Mesodermal cell (in vitro differentiated cells): ENCODE measurements around the gene LIPC.

ENCODE experiments used
- H3K27ac ChIP-seq: 2 replicates; pipeline ENCODE4 v1.7.0; 2013; ENCODE audit warnings: mild to moderate bottlenecking, low read depth, low read length, moderate library complexity; ENCODE audit not compliant: severe bottlenecking
- H3K36me3 ChIP-seq: 2 replicates; pipeline ENCODE4 v1.7.1; 2013; ENCODE audit warnings: mild to moderate bottlenecking, low read length, moderate library complexity; ENCODE audit not compliant: control insufficient read depth, insufficient read depth
- H3K4me1 ChIP-seq: one replicate; pipeline ENCODE4 v1.7.1; 2013; ENCODE audit warnings: mild to moderate bottlenecking, low read length; ENCODE audit not compliant: insufficient read depth, control insufficient read depth, poor library complexity, severe bottlenecking
- H3K4me3 ChIP-seq: 2 replicates; pipeline ENCODE4 v1.7.0; 2013; ENCODE audit warnings: low read length, control low read depth, mild to moderate bottlenecking; ENCODE audit not compliant: insufficient read depth, poor library complexity, severe bottlenecking; ENCODE audit errors: extremely low read depth
- H3K9me3 ChIP-seq: 2 replicates; pipeline ENCODE4 v1.7.1; 2013; ENCODE audit warnings: mild to moderate bottlenecking, low read length, moderate library complexity; ENCODE audit not compliant: control insufficient read depth
- WGBS, 2 experiments: methylation state at CpG; one replicate each; pipeline ENCODE4 v1.1.5; 2013; ENCODE audit warnings: missing lambda C conversion rate in 2 of 2; ENCODE audit not compliant: insufficient coverage in 2 of 2; 5-methylcytosine and 5-hydroxymethylcytosine counted together

Gene LIPC

GRCh38 chr15:58505581-58505980 is 73.8 kb downstream of the LIPC start:
- Histone ChIP-seq H3K36me3 (no peaks in the 10 kb centered on the region), H3K27ac (no peak overlapping the region), H3K4me1 (peaks cover 9% of the 10 kb centered on the region), H3K4me3 (no peak overlapping the region), H3K9me3 (no peaks in the 10 kb centered on the region)
- WGBS, 2 experiments: 91 to 93% methylated on average over 4 to 6 of the region's 7 CpGs

GRCh38 chr15:58506064-58506490 is 74.3 kb downstream of the LIPC start:
- no peaks in the 10 kb centered on the region for H3K36me3 ChIP-seq
- H3K4me1 ChIP-seq: peaks cover 8% of the 10 kb centered on the region
- H3K27ac ChIP-seq: no peak overlapping the region
- no peaks in the 10 kb centered on the region for H3K9me3 ChIP-seq
- 87% methylated on average over 4 of the region's 4 CpGs; no CpG with 5 or more reads in 1 of the 2 experiments for WGBS, 2 experiments
- no peak overlapping the region for H3K4me3 ChIP-seq

- H3K4me1 ChIP-seq: peaks cover 9% of the 10 kb centered on the region
- no peaks in the 10 kb centered on the region for H3K9me3 ChIP-seq
- H3K36me3 ChIP-seq: no peaks in the 10 kb centered on the region
- H3K27ac ChIP-seq: no peak overlapping the region
- 89 to 96% methylated on average over 4 to 7 of the region's 9 CpGs for WGBS, 2 experiments
- H3K4me3 ChIP-seq: no peak overlapping the region
These were observed 75.2 kb downstream of the LIPC start for GRCh38 chr15:58506783-58507668.

- WGBS, 2 experiments: 100% methylated on average over 1 of the region's 1 CpG; no CpG with 5 or more reads in 1 of the 2 experiments
- H3K36me3 ChIP-seq: no peaks in the 10 kb centered on the region
- peaks cover 12% of the 10 kb centered on the region for H3K4me1 ChIP-seq
- H3K27ac ChIP-seq: no peak overlapping the region
- H3K4me3 ChIP-seq: no peak overlapping the region
- no peaks in the 10 kb centered on the region for H3K9me3 ChIP-seq
These were observed 77.8 kb downstream of the LIPC start for GRCh38 chr15:58509556-58509955.

- Histone ChIP-seq H3K4me3 (no peak overlapping the region), H3K36me3 (no peaks in the 10 kb centered on the region), H3K27ac (no peak overlapping the region), H3K4me1 (peaks cover 12% of the 10 kb centered on the region), H3K9me3 (no peaks in the 10 kb centered on the region)
- WGBS, 2 experiments: 94 to 100% methylated on average over 3 to 4 of the region's 10 CpGs
These were observed 79.2 kb downstream of the LIPC start for GRCh38 chr15:58510715-58511598.

- Histone ChIP-seq H3K36me3 (no peaks in the 10 kb centered on the region), H3K4me3 (no peak overlapping the region), H3K27ac (no peak overlapping the region), H3K9me3 (no peaks in the 10 kb centered on the region), H3K4me1 (peaks cover 12% of the 10 kb centered on the region)
- 88% methylated on average over 1 of the region's 3 CpGs; no CpG with 5 or more reads in 1 of the 2 experiments for WGBS, 2 experiments
These were observed 79.8 kb downstream of the LIPC start for GRCh38 chr15:58511599-58511987.

GRCh38 chr15:58512522-58512921 is 80.7 kb downstream of the LIPC start:
- Histone ChIP-seq H3K36me3 (no peaks in the 10 kb centered on the region), H3K4me3 (no peak overlapping the region), H3K9me3 (no peaks in the 10 kb centered on the region), H3K27ac (no peak overlapping the region), H3K4me1 (peaks cover 16% of the 10 kb centered on the region)
- 93 to 96% methylated on average over 5 to 8 of the region's 10 CpGs for WGBS, 2 experiments

- no peaks in the 10 kb centered on the region for H3K9me3 ChIP-seq
- H3K4me1 ChIP-seq: peaks cover 19% of the 10 kb centered on the region
- no peak overlapping the region for H3K4me3 ChIP-seq
- no peak overlapping the region for H3K27ac ChIP-seq
- no peaks in the 10 kb centered on the region for H3K36me3 ChIP-seq
- WGBS, 2 experiments: 93% methylated on average over 4 of the region's 4 CpGs; no CpG with 5 or more reads in 1 of the 2 experiments
These were observed 81.2 kb downstream of the LIPC start for GRCh38 chr15:58513008-58513407.

- no peak overlapping the region for H3K27ac ChIP-seq
These were observed 82.0 kb downstream of the LIPC start for GRCh38 chr15:58513726-58514336.

GRCh38 chr15:58515807-58516206 is 84.0 kb downstream of the LIPC start:
- WGBS, 2 experiments: 100% methylated on average over 1 to 3 of the region's 8 CpGs
- no peak overlapping the region for H3K4me3 ChIP-seq
- no peak overlapping the region for H3K27ac ChIP-seq
- no peaks in the 10 kb centered on the region for H3K9me3 ChIP-seq
- H3K36me3 ChIP-seq: no peaks in the 10 kb centered on the region
- H3K4me1 ChIP-seq: peaks cover 24% of the 10 kb centered on the region

More at GRCh38 chr15:58513726-58514336, 82.0 kb downstream of the LIPC start:
- Histone ChIP-seq H3K36me3 (no peaks in the 10 kb centered on the region), H3K4me1 (peaks cover 19% of the 10 kb centered on the region), H3K4me3 (no peak overlapping the region), H3K9me3 (no peaks in the 10 kb centered on the region)
- WGBS, 2 experiments: 89 to 96% methylated on average over 3 to 5 of the region's 10 CpGs
